GM18951 (cell line): ENCODE data around the gene CHL1.

Source experiments
- POLR2A ChIP-seq: IDR thresholded peaks from 4 replicates; pipeline ENCODE4 v1.6.1; 2011; ENCODE audit warnings: mild to moderate bottlenecking; ENCODE audit not compliant: insufficient read length, insufficient read depth; ENCODE audit errors: extremely low read depth
- in situ Hi-C: fragments of 300-500 bp; cut with MboI; formaldehyde crosslinking; loops from one replicate; pipeline ENCODE4 v1.12.0; 2022; ENCODE audit warnings: low sequenced_read_pairs, mixed read lengths, inconsistent platforms; ENCODE audit not compliant: unreplicated experiment

CHL1 gene, protein sequence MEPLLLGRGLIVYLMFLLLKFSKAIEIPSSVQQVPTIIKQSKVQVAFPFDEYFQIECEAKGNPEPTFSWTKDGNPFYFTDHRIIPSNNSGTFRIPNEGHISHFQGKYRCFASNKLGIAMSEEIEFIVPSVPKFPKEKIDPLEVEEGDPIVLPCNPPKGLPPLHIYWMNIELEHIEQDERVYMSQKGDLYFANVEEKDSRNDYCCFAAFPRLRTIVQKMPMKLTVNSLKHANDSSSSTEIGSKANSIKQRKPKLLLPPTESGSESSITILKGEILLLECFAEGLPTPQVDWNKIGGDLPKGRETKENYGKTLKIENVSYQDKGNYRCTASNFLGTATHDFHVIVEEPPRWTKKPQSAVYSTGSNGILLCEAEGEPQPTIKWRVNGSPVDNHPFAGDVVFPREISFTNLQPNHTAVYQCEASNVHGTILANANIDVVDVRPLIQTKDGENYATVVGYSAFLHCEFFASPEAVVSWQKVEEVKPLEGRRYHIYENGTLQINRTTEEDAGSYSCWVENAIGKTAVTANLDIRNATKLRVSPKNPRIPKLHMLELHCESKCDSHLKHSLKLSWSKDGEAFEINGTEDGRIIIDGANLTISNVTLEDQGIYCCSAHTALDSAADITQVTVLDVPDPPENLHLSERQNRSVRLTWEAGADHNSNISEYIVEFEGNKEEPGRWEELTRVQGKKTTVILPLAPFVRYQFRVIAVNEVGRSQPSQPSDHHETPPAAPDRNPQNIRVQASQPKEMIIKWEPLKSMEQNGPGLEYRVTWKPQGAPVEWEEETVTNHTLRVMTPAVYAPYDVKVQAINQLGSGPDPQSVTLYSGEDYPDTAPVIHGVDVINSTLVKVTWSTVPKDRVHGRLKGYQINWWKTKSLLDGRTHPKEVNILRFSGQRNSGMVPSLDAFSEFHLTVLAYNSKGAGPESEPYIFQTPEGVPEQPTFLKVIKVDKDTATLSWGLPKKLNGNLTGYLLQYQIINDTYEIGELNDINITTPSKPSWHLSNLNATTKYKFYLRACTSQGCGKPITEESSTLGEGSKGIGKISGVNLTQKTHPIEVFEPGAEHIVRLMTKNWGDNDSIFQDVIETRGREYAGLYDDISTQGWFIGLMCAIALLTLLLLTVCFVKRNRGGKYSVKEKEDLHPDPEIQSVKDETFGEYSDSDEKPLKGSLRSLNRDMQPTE (N-terminal part only)

DNA sequence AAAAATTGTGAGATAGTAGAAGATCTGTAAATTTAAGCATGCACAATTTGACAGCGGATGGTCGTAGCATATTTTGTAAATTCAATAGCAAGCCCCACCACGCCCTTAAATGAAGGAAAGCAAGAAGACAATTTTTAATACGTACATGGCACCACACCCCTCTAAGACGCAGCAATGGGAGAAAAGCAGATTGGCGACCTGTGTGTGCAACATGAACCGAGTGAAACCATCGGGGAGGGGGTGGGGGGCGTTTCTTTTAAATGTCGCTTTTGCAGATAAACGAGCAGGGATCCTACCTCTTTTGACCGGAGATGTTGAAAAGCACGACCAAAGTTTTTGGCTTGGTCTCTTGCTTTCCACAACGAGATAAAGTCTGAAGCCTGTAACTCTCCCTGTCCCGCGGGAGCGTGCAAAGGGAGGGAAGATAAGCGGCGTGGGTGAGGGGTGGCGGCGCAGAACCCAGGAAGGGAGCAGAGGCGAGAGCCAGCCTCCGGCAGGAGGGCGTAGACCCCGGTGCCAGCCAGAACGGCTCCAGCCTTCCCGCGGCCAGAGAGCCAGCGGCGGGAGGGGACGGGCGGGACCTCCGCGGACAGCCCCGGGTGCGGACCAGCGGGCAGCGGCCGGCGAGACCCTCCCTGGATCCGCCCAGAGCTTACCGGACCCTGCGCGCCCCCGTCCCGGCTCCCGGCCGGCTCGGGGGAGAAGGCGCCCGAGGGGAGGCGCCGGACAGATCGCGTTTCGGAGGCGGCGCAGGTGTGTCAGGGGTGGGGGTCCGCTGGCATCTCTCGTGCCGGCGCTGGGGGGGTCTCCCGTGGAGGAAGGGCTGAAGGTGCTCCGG lies at the start of gene CHL1:
Gene CHL1, plus strand, starts transcription at position 453 of the 838 bp plus-strand sequence. CDS start 123,014 bp downstream, outside the sequence.
- in situ Hi-C loops, result no loop called here
- TF ChIP-seq POLR2A, result peak; percentile 4

DNA sequence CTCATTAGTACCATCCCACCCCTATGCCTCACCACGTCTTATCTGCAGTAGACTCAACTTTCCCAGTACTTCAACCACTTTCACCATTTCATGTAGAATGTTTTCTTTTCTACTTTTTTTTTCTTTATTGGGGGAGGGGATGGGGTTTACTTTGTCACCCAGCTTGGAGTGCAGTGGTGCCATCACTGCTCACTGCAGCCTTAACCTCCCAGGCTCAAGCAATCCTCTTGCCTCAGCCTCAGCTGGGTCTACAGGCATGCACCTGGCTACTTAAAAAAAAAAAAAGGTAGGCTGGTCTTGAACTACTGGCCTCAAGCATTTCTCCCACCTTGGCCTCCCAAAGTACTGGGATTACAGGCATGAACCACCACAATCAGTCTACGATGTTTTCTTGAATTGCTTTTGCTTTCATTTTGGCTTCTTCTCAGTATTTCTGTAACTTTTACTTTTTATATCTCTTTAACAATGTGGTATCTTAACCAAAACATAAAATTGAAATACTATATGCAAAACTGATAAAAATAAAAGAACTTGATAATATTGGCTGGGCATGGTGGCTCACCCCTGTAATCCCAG lies 44.9 kb upstream of the CHL1 start:
- in situ Hi-C loops, result no loop called here
- TF ChIP-seq POLR2A, result no peak

DNA sequence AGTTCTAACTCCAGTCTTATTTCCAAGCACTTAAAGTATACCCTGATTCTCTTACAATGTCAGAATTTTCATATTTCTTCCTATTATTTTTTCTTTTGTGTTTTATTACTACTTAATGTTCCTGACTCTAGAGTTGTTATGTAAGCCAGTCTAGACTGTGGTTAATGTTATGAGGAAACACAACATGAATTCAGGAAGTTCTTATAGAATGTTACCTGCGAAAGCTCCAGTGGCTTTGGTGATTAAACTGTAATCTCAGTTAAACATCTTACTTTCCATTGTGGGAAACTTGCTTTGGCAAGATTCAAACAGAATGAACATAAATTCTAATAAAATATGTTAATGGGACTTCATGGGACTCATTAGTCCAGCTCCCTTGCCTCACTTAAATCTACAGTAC lies 36.6 kb upstream of the CHL1 start:
- in situ Hi-C loops, result no loop called here
- TF ChIP-seq POLR2A, result no peak

DNA sequence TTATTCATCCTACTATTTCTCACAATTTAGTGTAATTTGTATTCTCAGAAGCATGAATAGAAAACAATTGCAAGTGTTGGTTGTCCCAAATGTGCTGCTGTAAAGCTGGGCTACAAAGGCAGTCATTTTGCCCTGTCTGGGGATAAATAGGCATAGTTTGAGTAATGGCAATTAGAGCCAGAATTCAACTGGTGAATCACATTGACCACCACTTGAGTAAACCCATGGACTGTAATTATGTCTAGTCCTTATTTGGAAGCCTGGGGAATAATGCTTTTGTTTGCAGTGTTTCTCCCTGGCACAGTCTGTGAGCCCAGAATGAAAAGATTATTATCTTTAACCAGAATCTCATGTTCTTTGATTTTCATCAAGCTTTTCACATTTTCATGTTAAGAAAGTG lies 30.5 kb upstream of the CHL1 start:
- in situ Hi-C loops, result no loop called here

DNA sequence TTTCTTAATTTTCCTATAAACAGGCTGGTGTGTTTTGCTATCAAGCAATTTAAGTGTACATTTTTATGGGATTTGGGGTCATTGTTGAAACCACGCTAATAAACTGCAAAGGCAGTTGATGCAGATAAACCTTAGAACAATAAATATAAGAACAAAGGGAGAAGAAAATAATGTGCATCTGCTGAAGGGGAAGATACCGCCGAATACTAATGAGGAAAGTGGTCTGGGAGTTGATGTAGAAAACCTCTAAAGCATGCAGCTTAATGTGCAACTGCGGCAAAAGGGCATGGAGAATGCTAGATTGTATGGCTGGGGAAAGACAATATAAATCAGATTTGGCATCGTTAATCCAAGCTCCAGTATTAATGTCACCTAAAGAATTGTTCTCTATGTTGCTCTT lies 29.8 kb upstream of the CHL1 start:
- TF ChIP-seq POLR2A, result no peak
- in situ Hi-C loops, result no loop called here

More for the DNA sequence above, 30.5 kb upstream of the CHL1 start:
- no peak for TF ChIP-seq POLR2A

DNA sequence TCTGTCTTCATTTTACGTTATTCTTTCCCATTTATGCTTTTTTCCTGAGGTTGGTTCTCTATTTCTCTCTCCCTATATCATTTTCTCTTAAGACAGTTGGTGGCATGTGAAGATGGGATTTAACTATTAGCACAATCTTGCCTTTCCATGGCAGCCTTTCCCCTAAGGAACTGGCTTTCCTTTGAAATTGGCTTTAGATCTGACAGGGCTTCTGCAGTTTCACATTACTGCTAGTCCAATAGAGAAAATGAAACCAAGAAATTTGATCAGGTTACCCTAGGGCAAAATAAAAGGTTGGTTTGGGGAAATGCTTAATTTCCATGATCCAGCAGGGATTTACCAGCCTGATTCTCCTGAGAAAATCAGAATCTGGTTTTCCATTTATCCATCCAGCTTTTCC lies 22.7 kb upstream of the CHL1 start:
- in situ Hi-C loops, result no loop called here
- TF ChIP-seq POLR2A, result no peak

DNA sequence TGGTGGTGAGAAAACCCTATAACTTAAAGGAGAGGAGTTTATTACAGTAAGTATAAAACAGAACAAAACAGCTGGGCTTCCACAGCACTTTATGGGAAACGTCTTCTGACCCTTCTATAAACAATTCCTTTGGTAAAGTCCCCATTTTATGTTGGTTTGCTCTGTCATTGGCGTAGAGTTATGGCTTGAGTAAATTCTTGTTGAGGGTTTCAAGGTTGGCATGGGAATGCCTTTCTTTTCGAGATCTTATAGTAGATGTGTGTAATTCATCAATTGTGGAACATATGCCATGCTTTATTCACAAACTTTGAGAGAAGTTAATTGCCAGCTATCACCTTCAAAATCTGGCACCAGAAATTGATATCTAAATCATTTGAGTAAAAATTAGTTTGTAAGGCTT lies 11.6 kb upstream of the CHL1 start:
- no peak for TF ChIP-seq POLR2A
- in situ Hi-C loops, result no loop called here

DNA sequence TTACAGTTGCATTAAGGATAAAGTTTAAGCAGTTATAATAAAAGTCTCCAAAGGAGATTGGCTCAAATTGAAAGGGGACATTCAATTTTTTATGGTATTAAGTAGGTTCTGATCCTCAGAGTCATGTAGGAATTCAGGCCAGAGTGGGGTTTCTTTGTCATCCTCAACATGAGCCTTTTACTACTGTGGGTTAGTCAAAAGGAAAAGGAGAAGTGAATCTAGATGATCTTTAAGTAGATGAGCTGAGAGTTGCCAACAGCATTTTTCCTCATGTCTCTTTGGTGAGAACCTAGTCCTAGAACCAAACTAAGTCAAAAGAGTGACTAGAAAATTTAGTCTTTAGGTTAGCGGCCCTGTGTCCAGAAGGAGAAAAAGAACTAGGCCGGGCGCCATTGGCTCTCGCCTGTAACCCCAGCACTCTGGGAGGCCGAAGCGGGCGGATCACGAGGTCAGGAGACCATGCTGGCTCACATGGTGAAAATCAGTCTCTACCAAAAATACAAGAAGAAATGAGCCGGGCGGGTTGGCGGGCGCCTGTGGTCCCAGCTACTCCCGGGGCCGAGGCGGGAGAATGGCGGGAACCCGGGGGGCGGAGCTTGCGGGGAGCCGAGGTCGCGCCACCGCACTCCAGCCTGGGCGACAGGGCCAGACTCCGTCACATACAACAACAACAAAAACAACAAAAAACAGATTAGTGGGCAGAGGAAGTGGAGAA lies 4.2 kb upstream of the CHL1 start:
- TF ChIP-seq POLR2A, result no peak
- in situ Hi-C loops, result no loop called here

DNA sequence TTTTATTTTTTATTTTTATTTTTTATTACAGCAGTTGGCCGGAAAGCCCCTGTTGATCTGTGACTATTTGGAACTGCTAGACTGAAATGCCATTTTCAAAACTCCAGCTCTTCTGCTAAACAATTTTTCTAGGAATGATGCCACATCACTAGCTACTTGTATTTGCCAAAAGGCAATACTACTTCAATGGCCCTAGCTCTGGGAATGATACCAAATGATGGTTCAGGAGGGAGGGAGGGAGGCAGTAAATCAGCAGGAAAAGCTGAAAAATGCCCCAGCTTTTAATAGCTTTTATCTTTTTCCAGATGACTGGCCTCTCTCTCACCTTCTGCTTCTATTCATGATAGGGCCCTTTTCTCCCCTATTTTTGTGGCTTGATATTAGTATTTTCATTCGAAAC lies 2.6 kb upstream of the CHL1 start:
- TF ChIP-seq POLR2A, result no peak
- in situ Hi-C loops, result no loop called here

DNA sequence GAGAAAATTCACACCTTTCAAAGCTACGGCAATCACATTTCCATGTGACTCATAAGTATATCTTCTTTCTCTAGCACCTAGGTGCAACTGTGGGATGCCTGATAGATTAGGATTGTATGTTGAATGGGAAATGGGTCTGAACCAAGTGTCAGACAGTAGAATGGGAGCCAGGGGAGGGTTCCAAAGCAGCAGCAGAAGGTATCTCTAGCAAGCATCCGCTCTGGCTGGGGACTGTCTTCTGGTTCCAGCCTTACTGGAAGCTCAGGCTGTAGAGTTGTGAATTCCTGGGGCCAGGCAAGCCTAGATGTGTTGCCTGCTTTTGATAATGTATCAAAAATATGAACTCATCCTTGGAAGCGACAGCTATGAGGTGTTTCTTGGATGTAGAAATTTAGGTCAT lies 2.1 kb upstream of the CHL1 start:
- TF ChIP-seq POLR2A, result no peak
- in situ Hi-C loops, result no loop called here

DNA sequence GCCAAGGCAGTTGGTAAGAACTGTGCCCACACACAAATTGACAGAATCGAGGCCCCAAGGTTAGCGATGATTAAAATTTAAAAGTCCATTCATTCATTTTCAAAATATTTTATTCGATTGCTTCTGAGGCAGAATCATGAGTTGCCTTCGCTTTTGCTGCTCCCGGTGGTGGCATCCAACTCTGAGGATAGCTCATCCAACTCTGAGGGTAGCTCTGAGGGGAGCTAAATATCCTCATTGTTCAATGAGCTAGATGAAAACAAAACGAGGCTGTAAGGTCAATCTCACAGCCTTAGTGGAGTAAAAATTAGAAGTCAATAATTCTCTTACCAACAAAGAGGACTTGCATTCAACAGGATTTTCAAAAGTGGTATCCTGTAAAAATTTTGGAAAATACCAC lies 897 bp upstream of the CHL1 start:
- no peak for TF ChIP-seq POLR2A
- in situ Hi-C loops, result no loop called here
